Kidney glomerular epithelial cell (primary cell): ENCODE measurements around the gene DPH2.

ENCODE experiments used
- DNase-seq: peaks from one replicate; lab custom pipeline; 2025; lab: John Stamatoyannopoulos, UW

Gene DPH2

DNA sequence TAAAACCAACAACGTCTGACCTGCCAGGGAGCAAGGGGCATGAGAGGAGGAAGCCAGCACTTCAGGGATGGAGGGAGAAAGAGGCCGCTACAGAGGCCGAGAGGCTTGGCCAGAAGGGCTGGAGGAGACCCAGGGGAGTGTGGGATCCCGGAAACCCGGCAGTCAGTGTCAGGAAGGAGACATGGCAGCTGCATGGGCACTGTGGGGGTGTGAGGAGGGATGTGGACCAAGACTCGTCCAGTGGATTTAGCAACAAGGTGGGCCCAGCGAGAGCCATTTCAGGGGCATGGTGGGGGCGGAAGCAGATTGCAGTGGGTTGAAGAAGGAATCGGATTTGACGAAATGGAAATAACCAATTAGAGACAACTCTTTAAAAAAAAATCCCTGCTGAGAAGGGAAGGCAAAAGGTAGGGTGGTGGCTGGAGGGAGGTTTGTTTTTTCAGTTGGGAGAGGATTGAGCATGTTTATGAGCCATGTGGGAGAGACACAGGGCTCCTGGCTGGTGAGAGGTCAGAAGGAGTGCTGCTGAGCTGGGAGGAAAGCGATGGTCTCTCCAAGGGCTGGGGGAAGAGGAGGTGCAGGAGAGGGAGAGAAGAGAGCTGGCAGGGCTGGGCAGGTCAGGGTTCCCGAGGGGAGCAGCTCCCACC, 13.6 kb downstream of the DPH2 start:
- no peak for DNase-seq

DNA sequence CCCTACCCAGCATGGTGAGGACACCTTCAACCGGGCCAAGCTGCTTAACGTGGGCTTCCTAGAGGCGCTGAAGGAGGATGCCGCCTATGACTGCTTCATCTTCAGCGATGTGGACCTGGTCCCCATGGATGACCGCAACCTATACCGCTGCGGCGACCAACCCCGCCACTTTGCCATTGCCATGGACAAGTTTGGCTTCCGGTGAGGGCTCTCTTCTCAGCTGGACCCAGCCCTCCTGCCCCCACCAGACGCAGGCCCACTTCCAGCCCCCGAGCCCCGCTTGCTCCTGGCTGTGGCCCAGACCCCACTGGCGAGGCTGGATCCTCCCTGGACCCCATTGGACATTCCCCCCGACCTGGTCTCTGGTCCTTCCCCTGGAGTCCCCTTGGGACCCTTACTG, 15.0 kb downstream of the DPH2 start:
- no peak for DNase-seq

DNA sequence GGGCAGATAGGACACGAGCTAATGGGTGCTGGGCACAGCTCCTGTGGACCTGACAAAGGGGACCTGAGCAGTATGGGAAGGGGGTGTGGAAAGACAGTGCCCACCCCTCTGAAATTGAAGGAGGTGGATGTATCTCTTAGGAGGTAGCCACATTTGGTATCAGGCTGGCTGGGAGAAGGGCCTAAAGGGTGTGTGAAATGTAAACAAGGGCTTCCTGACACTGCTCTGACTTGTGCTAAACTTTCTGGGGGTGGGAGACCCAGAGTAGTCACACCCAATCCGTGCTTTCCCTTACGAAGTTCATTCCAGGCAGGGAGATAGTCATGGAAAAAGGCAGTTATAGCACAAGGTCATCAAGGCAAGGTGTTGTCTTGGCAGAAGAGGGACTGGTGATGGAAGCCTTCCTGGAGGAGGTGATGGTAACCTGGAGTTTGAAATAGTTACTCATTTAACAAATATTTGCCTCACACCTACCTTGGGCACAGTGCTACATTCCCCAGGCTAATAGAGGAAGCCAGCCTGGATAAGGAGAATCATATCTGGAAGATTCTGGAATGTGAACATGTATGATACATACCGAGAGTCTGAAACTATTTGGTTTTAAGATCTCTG, 16.3 kb downstream of the DPH2 start:
- DNase-seq = no peak

DNA sequence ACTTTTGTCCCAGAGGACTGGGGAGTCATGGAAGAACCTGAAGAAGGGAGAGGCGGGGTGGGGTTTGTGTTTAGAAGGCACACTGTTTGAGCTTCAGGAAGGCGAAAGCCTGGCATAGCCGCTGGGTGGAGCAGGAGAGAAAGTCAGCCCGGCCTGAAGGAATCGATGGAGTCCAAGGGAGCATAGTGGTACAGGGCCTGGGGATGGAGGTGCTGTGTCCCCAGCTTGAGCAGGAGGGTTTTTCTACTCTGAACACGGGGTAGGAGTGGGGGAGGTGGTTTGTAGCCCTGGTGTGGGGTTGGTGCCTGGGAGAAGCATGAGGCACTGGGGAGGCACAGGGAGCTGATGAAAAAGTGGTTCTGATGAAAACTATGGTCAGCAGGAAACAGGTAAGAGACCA, 16.9 kb downstream of the DPH2 start:
- DNase-seq = no peak

DNA sequence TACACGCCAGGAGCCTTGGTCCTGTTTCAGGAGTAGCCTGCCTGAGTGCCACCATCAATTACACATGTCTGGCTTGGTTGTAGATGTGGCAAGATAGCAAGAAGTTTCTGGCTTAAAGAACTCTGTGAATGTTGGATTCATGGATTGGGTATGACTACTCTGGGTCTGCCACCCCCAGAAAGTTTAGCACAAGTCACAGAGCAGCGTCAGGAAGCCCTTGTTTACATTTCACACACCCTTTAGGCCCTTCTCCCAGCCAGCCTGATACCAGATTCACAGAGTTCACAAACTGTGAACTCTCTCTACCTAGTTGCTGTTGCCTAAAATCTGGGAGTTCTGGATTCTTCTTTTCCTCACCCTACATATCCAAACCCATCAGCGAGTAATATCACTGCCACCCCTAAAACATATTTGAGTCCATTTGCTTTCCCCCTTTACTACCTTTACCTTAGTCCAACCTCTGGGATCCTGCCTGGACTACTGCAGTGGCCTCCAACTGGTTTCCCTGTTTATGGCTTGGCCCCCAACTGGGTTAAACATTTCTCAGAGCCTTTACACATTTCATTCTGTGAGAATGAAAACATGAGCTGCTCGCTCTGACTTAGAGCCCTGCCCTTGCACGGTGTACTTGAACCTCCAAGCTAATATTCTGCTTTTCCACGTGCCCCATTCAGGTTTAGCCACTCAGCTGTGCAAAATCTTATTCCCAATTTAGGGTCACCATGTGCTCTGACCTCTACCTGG, 17.5 kb downstream of the DPH2 start:
- DNase-seq = no peak

DNA sequence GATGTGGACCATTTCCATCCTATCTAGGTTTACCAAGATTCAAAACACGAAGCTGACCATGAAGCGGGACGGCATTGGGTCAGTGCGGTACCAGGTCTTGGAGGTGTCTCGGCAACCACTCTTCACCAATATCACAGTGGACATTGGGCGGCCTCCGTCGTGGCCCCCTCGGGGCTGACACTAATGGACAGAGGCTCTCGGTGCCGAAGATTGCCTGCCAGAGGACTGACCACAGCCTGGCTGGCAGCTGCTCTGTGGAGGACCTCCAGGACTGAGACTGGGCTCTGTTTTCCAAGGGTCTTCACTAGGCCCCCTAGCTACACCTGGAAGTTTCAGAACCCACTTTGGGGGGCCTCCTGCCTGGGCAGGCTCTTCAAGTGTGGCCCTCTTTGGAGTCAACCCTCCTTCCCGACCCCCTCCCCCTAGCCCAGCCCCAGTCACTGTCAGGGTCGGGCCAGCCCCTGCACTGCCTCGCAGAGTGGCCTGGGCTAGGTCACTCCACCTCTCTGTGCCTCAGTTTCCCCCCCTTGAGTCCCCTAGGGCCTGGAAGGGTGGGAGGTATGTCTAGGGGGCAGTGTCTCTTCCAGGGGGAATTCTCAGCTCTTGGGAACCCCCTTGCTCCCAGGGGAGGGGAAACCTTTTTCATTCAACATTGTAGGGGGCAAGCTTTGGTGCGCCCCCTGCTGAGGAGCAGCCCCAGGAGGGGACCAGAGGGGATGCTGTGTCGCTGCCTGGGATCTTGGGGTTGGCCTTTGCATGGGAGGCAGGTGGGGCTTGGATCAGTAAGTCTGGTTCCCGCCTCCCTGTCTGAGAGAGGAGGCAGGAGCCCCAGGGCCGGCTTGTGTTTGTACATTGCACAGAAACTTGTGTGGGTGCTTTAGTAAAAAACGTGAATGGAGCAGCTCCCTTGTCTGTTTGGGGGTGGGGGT, 20.7 kb downstream of the DPH2 start:
- no peak for DNase-seq

DNA sequence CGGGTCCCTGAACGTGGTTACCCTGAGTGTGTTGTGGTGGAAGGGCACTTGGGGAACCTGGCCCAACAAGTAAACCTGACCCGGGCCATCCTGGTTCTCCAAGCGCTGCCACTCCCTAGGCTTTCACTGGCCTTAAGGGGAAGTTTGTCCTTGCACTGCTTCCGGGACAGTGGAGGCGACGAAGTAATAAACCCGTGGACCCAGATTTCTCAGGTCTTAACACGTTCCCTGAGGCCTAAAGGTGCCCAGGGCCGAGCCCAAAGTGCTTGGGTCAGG, 21.3 kb downstream of the DPH2 start:
- no peak for DNase-seq

DNA sequence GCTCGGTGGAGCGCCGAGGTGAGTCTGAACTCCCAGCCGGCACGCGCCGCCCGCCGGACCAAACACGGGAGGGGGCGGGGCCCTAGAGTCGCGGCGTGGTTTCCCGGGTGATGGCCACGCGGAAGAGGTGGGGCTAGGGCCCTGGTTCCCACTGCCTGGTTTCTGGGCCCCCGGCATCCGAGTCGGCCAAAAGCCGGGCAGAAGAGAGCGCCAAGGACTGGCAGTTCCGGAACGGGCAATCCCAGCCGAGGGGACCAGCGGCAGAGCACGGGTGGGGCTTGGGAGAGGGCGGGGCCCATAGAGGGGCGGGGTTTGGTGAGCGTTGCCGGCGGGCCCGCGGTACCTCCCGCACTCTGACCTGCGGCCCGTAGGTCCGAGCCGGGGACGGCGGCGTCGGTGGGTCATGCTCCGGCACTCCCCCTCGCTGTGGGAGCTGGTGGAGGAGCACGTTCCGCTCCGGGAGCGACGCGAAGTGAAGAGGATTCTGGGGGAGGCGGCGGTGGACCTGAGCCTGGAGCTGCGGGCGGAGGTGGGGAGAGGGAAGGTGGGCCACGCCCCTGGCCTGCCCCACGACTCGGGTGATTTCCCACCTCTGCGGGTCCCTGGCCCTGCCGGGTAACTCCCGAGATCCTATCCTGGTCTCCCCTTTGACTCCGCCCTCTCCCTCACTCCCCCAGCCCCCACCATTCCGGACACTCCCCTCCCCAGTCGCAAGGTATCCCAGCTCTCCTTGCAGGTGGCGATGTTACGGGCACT, 21.8 kb downstream of the DPH2 start, which contains the start of gene CCDC24:
TSS of gene CCDC24 (plus strand) at position 124 of the 756 bp plus-strand sequence. CDS start at position 404, 280 bp downstream.
- peak; percentile 56 for DNase-seq

GRCh38 chr1:43992232-43992995, 22.6 kb downstream of the DPH2 start:
- DNase-seq = no peak

- DNase-seq = no peak
These were observed 23.6 kb downstream of the DPH2 start for GRCh38 chr1:43993206-43993914.

- DNase-seq = no peak
These were observed 24.3 kb downstream of the DPH2 start for GRCh38 chr1:43994071-43994470.

DNA sequence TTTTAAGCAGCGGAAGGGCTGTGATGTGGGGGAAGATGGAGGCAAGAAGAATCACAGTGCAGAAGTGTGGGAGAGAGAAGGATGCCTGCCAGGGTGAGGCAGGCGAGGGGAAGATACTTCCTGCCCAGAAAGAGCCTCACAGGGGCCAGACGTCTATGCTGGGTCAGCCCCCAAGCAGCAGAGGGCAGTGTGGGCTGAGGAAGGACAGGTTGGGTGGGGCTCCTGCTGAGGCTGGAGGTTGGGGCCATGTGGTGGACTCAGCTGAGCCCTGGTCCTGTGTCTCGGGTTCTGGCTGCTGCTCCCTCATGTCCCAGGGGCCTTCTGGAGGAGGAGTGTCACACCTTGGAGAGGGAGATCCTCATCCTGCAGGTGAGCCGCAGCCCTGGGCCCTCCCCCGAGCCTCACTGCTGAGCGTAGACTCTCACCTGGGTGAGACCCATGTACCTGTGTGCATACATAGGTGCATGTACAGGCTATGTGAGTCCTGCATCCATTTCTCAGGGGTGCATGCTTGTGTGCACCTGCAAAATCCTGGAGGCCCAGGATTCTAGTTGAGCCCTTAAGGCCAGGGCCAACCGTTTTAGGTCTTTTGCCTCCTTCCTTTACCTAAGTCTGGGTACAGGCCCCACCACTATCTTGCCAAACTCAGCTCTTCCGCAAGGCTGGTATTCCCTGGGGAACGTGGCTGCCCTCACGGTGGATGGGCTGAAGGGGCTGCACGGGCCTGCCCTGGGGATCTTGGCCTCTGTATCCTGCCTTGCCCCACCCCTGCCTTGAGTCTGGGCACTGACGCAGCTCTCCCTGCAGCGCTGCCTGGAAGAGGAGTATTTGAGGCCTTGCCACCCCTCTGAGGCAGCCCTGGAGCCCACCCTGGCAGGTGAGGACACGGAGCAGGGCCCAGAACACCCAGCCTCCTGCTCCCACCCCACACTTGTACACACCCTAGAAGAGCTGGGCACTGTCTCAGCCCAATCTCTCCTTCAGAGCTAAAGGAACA, 25.3 kb downstream of the DPH2 start:
- no peak for DNase-seq

GRCh38 chr1:43995984-43996732, 26.3 kb downstream of the DPH2 start:
- no peak for DNase-seq

DNA sequence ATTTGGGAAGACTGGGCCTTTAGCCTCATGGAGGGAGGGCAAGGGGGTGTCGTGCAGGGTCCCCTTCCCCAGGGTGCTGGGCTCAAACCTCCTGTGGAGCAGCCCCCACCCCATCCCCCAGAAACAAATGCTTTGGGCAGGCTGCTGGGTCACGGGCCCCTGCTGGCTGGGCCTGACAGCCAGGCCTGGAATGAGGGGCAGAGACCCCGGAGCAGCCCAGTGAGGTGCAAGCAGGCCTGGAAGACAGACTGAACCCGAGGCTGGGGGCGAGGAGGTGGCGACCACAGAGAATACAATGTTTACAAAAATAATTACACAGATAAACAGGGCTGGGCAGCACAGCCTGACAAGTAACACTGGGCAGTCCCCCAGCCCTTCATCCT, 26.9 kb downstream of the DPH2 start:
- no peak for DNase-seq

DNA sequence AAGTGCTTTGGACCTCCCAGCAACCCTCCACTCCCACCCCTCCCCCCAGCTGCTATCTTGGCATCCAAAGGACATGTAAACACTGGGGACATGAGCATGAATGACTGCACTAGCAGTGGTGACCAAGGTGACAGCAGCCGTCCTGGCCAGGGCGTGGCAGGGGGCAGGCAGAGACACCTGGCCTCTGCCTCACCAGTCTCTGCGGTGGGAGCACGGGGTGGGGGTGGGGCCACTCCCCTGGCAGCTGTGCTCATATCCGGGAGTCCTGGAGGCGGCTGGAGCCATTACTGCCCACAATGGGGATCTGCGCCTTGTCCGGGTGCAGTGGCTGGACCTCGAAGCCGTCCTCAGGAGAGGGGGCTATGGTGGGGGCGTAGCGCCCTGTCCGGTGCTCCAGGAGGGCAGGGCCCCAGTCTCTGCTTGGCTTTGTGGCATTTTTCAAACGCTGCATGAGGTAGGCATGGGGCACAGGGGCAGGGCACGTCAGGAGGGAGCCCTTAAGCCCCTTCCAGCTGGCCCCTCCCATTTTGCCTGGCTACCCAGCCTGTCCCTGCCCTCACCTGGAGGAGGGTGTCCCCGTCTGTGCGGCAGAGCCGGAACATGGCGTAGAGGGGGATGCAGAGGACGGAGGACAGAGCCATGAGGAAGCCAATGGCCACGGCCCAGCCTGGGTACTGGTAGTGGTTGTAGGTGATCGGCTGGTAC, 27.6 kb downstream of the DPH2 start:
- DNase-seq = no peak

GRCh38 chr1:43998000-43998378, 28.2 kb downstream of the DPH2 start:
- DNase-seq = no peak

DNA sequence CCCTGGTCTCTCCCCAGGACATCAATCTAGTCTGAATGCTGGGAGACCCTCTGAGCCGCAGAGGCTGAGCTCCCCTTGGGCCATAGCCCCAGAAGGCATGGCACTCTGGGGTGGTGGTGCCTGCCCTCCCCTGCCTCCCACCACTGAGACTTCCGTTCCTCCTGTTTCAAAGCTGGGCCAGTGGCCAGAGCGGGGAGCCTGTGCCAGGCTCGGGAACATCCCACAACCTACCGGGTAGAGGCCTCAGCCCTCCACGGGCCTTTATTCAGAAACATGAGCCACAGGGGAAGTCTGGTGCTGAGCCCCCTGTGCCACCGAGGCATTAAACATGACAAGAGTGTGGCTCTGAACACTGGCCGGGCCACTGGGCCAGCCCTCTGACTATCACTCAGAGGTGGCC, 29.6 kb downstream of the DPH2 start:
- no peak for DNase-seq
